ES-I3 (cell line): ENCODE results near the gene MCEMP1.

Source experiments
- H3K36me3 ChIP-seq: 2 replicates; pipeline ENCODE4 v1.6.1; 2013; ENCODE audit warnings: mild to moderate bottlenecking, low read length, control low read depth, moderate library complexity; ENCODE audit not compliant: insufficient read depth
- H3K4me1 ChIP-seq: 2 replicates; pipeline ENCODE4 v1.6.1; 2013; ENCODE audit warnings: mild to moderate bottlenecking, control low read depth, low read length; ENCODE audit not compliant: insufficient read depth
- H3K9ac ChIP-seq: 2 replicates; pipeline ENCODE4 v1.6.1; 2013; ENCODE audit warnings: low read depth, mild to moderate bottlenecking, low read length, moderate library complexity
- H3K9me3 ChIP-seq: 2 replicates; pipeline ENCODE4 v1.6.1; 2013; ENCODE audit warnings: mild to moderate bottlenecking, low read length, moderate library complexity; ENCODE audit not compliant: control insufficient read depth, insufficient read depth

MCEMP1 gene

DNA sequence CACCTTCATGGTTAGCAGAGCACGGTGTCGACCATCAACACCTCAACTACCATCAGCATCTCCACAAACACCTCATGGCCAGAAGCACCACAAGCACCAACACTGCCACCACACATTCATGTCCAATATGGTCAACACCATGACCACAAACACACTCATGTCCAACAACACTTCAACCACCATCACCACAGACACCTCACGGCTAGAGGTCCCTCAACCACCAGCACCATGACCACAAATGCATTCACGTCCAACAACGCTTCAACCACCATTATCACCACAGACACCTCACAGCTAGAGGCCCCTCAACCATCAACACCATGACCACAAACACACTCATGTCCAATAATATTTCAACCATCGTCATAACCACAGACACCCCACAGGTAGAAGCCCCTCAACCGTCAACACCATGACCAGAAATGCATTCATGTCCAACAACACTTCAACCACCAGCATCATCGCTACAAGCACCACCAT lies 13.9 kb downstream of the MCEMP1 start:
- Histone ChIP-seq H3K9me3 (no peaks in the 10 kb centered on the region), H3K4me1 (no peaks in the 10 kb centered on the region), H3K36me3 (no peaks in the 10 kb centered on the region), H3K9ac (no peak overlapping the region)

GRCh38 chr19:7691497-7691896 lies 14.6 kb downstream of the MCEMP1 start:
- Histone ChIP-seq H3K9me3 (no peaks in the 10 kb centered on the region), H3K36me3 (no peaks in the 10 kb centered on the region), H3K4me1 (no peaks in the 10 kb centered on the region), H3K9ac (no peak overlapping the region)

GRCh38 chr19:7692417-7693088 lies 15.7 kb downstream of the MCEMP1 start:
- Histone ChIP-seq H3K4me1 (no peaks in the 10 kb centered on the region), H3K9me3 (no peaks in the 10 kb centered on the region), H3K36me3 (no peaks in the 10 kb centered on the region), H3K9ac (no peak overlapping the region)

DNA sequence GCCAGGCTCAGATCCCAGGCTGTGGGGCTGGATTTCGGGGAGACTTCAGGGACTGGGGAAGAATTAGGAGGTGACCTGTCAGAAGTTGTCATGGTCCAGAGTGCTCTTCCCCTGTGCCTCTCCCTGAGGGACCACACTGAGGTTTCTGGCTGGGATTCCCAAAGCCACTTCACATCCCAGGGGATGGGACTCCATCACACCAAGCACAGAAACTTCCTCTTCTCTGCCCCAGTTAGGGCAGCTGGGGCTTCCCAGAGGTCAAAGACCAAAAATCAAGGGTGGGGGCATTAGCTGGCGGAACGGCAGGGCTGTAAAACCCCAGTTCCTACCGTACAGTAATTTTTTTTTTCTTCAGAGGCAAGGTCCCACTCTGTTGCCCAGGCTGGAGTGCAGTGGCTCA lies 17.6 kb downstream of the MCEMP1 start:
- Histone ChIP-seq H3K9me3 (no peaks in the 10 kb centered on the region), H3K4me1 (no peaks in the 10 kb centered on the region), H3K36me3 (no peaks in the 10 kb centered on the region), H3K9ac (no peak overlapping the region)

- H3K4me1 ChIP-seq, result no peaks in the 10 kb centered on the region
- H3K9ac ChIP-seq, result no peak overlapping the region
- H3K9me3 ChIP-seq, result no peaks in the 10 kb centered on the region
- no peaks in the 10 kb centered on the region for H3K36me3 ChIP-seq
Measured at GRCh38 chr19:7697721-7698287, 20.9 kb downstream of the MCEMP1 start.

DNA sequence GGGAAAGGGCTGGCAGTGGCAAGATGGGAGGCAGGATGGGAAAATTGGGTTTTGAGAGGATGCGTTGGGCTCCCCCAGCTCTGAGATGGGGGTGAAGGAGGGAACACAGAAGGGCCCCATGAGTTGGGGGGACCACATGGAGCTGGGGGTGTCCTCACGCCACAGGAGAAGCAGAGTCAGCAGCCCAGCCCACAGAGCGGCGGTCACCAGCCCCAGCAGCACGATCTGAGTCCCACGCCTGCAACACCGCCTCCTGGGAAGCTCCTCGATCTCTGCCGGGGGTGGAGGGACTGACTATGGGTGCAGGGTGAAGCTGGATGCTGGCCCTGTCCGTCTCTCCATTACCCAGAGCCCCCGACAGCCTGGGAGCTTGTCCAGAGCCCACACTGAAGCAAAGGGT lies 21.7 kb downstream of the MCEMP1 start:
- Histone ChIP-seq H3K4me1 (no peaks in the 10 kb centered on the region), H3K9me3 (no peaks in the 10 kb centered on the region), H3K9ac (no peak overlapping the region), H3K36me3 (no peaks in the 10 kb centered on the region)

GRCh38 chr19:7699003-7699402 lies 22.1 kb downstream of the MCEMP1 start:
- Histone ChIP-seq H3K9ac (no peak overlapping the region), H3K36me3 (no peaks in the 10 kb centered on the region), H3K9me3 (no peaks in the 10 kb centered on the region), H3K4me1 (no peaks in the 10 kb centered on the region)

DNA sequence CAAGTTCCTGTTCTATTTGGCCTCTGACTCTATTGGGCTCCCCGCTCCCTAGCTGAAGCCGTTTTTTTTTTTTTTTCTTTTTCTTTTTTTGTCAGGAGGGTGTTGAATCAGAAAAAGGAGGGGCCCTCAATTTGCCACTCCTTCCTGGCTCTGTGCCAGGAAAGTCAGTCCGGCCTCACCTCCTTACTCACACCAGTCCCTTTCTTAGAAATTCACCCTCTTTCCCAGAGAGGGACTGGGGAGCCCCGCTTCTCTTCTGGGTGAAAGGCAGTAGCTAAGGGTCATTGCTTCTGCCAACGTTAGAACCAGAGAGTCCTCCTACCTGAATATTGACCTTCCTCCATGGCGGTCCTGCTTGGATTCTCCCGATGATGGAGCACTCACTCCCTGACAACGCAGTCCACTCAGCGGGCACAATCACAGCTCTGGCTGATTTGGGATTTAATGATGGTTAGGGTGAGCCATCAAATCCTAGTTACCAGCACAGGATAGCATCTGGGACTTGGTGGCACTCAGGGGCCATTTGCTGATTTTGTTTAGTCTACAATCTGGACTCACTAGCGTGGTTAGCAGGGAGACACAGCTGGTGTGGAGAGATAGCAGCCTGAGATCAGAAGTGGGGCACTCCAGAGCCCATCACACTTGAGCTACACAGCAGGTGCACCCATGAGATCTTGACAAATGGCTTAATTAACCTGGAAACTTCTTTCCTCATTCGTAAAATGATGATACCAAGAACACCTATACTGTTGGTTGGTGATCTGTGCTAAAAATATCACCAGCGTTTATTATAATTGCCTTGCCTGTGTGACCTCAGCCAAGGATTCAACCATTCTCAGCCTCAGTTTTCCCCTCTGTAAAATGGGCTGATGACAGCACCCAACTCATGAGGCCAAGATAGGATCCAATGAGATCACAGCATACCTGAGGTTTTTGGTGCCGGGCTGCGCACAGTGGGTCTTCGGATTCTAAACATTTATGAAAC lies 22.8 kb downstream of the MCEMP1 start:
- no peaks in the 10 kb centered on the region for H3K4me1 ChIP-seq
- no peak overlapping the region for H3K9ac ChIP-seq
- no peaks in the 10 kb centered on the region for H3K9me3 ChIP-seq
- H3K36me3 ChIP-seq, result no peaks in the 10 kb centered on the region

- H3K4me1 ChIP-seq, result no peaks in the 10 kb centered on the region
- no peak overlapping the region for H3K9ac ChIP-seq
- H3K36me3 ChIP-seq, result no peaks in the 10 kb centered on the region
- H3K9me3 ChIP-seq, result no peaks in the 10 kb centered on the region
Measured at GRCh38 chr19:7701049-7701653, 24.3 kb downstream of the MCEMP1 start.

GRCh38 chr19:7701654-7702457 lies 25.0 kb downstream of the MCEMP1 start, which contains the start of gene FCER2:
Gene FCER2 (minus strand): TSS chr19:7702131. CDS start chr19:7699760, 2,371 bp downstream.
- H3K9ac ChIP-seq, result no peak within 1 kb of the TSS
- no peaks in the 10 kb centered on the region for H3K36me3 ChIP-seq
- H3K4me1 ChIP-seq, result no peaks in the 10 kb centered on the region
- no peaks in the 10 kb centered on the region for H3K9me3 ChIP-seq

DNA sequence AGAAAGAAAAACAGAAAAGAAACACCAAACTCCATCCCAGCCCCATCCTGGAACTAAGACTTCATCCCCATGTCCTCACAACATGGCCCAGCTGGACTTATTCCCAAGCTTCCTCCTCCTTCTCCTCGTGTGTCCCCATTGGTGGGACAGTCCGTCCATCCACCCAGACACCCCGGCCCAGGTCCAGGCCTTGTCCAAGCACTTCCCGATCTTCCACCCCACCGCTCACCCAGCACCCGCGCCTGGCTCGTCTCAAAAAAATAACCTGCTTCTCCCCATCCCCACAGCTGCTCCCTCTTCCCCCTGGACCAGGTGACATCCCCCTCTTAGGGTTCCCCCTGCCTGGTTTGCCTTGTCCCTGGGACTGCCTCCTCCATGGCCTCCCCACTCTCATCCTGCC lies 26.4 kb downstream of the MCEMP1 start:
- no peaks in the 10 kb centered on the region for H3K9me3 ChIP-seq
- H3K36me3 ChIP-seq, result no peaks in the 10 kb centered on the region
- H3K9ac ChIP-seq, result no peak overlapping the region
- H3K4me1 ChIP-seq, result no peaks in the 10 kb centered on the region

- H3K4me1 ChIP-seq, result no peaks in the 10 kb centered on the region
- no peak overlapping the region for H3K9ac ChIP-seq
- no peaks in the 10 kb centered on the region for H3K36me3 ChIP-seq
- no peaks in the 10 kb centered on the region for H3K9me3 ChIP-seq
Measured at GRCh38 chr19:7704280-7705060, 27.6 kb downstream of the MCEMP1 start.
